CD1c-positive myeloid dendritic cell (primary cell): Measurements from ENCODE around the gene MAP2K2.
"Not testable (repeated sequence)": the region's sequence is repeated elsewhere in the genome, so short reads cannot be mapped to it uniquely, and the experiment has no call there.

Experiments
- DNase-seq: peaks from one replicate; pipeline ENCODE4 v3.0.0-alpha.2; 2016; ENCODE audit errors: extremely low spot score

The MAP2K2 gene

DNA sequence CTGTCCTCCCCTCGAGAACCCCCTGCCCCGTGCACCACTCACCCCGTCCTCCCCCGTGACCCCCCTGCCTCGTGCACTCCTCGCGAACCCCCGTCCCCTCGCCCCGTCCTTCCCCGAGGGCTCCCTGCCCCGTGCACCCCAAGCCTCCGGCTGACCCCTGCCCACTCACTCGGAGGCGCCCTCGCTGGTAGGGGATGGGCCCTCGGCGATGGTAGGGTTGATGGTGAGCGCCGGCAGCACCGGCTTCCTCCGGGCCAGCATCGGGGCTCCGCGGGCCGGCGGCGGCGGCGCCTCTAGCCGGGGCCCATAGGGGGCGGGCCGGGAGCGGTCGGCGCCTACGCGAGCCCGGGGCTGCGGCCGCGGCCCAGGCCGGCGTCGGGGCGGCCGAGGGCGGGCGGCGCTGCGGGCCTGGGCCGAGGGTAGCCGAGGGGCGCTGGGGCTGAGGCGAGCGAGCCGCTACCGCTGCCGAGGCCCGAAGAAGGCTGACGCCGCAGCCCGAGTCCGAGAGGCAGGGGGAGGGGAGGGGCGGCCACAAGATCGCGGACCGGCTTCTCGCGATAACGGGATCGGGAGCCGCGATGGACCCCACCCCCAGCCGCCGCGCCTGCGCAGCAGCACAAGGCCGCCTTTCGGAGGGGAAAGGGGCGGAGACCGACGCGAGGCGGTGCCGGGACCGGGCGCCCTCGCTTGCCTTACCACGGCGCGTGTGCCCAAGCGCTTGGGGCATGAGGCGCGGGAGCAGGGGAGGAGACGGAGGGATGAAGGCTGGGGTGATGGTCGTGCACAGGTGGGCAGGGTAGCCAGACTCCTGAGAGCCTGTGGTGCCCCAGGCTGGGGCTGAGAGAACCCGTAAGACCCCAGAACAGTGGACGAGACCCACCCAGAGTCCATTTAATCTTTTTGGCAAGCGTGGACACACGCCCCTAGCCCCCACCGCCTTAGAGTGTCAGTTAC, at the start of gene MAP2K2:
Gene MAP2K2, minus strand, starts transcription at position 508 of the 954 bp plus-strand sequence. Its CDS starts 247 bp downstream, at position 261.
- peak; percentile 98 for DNase-seq

DNA sequence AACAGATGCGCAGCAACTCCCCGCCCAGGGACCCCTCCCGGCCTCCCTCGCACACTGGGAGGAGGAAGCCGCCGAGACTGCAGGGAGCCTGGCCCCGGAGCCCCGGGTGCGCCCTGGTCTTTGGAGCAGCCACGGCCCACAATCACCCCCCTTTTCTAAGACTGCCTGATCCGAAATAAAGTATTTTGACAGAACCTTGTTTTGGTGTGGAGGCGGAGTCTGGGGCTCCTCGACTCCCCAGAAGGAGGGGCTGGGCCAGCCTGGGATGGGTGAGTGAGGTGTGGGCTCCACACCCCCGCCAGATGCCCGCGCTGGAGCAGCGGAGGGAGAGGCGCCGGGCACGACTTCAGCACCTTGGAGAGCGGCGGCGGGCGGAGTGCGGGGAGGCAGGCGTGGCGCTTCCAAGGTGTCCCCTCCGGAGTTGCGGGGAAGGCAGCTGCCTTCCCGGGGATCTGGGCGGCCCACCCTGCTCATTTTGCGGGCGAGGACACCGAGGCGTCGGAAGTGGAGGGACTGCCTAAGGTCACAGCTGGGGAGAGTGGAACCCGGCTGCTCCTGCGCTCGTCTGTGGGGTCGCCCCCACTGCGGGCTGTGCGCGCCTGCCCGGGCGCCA, 49.0 kb upstream of the MAP2K2 start:
- peak; percentile 48 for DNase-seq

DNA sequence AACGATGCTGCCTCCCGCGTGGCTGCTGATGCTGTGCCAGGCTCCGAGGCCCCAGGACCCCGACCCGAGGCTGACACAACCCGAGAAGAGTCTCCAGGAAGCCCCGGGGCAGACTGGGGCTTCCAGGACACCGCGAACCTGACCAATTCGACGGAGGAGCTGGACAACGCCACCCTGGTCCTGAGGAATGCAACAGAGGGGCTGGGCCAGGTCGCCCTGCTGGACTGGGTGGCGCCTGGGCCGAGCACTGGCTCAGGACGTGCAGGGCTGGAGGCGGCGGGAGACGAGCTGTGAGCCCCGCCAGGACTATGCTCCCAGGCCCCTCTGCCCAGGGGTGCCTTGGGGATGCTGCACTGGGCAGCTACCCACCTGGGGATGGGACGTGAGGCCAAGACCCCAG, 47.8 kb upstream of the MAP2K2 start:
- no peak for DNase-seq

DNA sequence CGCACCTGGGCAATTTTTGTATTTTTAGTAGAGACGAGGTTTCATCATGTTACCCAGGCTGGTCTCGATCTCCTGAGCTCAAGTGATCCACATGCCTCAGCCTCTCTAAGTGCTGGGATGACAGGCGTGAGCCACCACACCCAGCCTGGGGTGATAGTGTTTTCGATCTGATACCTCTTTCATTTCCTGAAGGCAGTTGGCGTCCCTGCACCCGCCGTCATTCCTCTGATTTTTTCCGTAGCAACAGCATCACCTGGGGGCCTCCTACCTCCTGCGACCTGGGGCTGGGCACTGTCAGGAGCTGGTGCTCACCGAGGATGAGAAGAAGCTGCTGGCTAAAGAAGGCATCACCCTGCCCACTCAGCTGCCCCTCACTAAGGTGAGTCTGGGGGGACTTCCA, 40.3 kb upstream of the MAP2K2 start:
- DNase-seq: no peak

DNA sequence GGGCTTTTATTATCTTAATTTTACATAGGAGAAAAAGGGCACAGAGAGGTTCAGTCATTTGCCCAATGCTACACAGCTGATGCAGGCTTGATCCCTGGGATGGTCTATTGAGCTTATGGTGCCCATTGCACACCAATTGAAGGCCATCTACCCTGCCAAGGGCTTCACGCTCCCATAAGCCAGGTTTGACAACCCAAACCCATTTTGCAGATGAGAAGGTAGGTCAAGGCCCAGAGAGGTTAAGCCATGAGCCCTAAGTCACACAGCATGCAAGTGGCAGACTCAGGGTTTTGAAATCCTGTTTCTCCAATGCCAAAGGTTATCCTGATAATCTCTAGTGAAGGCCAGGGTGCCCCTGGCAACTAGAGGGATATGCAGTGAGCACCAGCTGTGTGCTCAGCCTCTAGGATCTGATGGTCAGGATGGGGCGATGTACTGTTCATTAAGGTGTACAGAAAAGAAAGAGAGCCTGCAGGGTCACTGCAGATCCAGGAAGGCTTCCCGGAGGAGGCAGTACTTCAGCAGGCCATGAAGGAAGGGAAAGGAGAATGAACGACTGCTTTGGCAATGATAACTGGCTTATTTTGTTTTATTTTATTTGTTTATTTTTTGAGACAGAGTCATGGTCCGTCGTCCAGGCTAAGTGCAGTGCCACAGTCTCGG, 37.6 kb upstream of the MAP2K2 start:
- no peak for DNase-seq

DNA sequence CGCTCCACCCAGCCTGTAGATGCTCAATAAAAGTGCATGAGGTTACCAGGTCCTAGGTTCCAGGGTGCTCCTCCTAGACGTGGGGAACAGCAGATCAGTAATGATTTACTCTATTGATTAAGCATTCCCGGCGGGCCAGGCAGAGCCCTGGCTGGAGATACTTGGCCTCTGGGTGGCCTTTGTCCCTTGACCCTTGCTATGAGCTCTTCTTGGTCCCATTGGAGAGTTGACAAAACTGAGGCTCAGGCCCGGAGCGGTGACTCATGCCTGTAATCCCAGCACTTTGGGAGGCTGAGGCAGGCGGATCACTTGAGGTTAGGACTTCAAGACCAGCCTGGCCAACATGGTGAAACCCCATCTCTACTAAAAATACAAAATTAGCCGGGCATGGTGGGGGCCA, 34.0 kb upstream of the MAP2K2 start:
- not testable (repeated sequence) for DNase-seq

DNA sequence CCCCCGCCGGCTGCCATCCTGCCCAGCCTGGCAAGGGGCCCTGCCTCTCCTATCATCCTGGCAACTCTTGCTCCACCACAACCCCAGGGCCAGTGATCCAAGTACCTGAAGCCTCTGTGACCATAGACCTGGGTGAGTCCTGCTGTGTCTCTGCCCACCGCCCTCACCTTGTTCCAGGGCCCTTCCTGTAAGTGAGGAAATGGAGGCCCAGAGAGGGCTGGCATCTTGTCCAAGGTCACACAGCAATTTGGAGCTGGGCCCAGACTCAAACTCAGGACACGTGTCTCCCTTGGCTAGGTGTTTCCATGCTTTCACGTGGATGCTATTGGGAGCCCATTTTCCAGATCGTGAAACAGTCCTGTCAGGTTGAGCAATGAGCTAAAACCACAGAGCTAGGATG, 33.2 kb upstream of the MAP2K2 start:
- DNase-seq: no peak

DNA sequence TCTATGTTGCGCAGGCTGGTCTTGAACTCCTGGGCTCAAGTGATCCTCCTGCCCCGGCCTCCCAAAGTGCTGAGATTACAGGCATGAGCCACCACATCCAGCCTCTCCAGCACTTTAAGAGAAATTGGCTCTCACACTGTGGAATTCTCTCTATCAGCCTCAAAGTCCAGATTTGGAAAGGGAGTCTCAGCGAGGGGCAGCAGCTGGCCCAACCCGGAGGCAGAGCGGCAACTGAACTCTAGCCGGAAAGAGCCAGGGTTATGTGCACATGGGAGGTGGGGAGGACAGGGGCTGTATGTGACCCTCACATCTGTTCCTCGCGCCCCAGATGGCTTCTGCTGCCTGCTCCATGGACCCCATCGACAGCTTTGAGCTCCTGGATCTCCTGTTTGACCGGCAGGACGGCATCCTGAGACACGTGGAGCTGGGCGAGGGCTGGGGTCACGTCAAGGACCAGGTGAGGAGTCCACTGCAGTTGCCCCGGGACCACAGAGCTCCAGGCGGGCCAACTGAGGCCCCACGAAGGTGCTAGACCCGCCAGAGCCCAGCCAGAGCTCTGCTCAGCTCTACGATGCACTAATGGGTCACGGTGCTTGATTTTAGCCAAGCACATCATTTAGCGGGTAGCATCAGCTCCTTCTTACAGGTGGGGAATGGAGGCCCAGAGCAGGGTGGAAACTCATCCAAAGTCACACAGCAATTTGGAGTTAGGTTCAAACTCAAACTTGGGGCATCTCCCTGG, 30.8 kb upstream of the MAP2K2 start:
- no peak for DNase-seq

DNA sequence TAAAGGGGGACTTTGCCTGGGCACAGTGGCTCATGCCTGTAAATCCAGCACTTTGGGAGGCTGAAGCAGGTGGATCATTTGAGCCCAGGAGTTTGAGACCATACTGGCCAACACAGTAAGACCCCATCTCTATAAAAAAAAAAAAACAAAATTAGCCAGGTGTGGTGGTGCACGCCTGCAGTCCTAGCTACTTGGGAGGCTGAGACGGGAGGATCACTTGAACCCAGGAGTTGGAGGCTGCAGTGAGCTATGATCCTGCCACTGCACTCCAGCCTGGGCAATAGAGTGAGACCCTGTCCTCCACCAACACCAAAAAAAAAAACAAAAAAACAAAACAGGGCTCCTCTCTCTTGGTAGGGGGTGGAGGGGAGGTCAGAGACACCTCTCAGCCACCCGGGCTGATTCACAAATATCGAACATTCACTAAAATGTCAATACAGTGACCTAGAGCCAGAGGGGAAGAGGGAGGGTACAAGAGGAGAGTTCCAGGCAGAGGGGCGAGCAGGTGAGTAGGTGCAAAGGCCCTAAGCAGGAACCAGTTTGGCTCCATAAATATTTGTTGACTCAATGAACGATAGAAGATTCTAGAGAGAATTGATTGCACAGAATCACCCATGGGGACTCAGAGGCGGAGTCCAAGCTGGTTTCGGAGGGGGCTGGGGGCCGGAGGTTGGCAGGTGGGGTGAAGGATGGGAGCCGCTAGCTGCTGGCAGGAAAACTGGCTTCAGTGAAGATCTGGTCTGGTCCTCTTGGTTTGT, 28.5 kb upstream of the MAP2K2 start:
- no peak for DNase-seq

DNA sequence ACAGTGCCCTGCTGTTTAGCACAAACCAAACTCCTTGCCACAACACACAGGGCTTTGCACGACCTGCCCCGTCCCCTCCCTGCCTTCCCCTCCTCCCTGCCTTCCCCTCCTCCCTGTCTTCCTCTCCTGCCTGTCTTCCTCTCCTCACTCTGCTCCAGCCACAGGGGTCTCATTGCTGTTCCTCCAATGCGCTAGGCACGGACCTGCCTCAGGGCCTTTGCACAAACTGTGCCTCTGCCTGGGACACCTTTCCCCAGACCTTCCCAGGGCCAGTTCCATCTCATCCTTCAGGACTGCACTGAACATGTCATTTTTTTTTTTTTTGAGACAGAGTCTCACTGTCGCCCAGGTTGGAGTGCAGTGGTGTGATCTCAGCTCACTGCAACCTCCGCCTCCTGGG, 27.7 kb upstream of the MAP2K2 start:
- DNase-seq: no peak

DNA sequence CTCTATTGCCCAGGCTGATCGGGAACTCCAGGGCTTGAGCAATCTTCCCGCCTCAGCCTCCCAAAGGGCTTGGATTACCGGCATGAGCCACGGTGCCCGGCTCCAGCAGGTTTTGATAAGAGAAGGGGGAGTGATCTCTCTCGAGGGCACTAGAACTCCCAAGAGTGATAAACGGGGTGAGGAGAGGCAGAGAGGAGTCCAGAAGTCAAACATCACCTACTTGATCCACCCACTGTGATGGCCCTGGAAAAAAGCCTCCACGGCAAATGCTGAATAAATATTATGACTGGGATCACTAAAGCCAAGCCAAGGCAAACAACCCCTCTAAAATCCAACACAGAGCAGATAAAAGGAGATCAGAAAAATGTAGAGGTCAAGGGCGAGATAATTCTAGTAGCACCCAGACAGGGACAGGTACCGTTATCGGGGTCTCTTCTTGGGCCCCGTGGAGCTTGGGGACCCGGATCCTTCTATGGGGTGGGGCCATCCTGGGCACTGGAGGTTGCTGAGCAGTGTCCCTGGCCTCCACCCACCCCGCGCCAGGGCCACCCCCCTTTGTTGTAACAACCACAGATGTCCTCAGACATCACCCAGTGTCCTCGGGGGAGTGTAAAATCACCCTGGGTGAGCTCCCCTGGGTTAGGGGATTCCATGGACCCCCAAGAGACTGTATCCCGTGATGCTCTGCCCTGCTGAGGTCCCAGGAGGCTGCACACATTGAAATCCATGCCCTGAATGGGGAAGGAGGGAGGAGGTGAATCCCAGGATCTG, 25.8 kb upstream of the MAP2K2 start:
- no peak for DNase-seq

DNA sequence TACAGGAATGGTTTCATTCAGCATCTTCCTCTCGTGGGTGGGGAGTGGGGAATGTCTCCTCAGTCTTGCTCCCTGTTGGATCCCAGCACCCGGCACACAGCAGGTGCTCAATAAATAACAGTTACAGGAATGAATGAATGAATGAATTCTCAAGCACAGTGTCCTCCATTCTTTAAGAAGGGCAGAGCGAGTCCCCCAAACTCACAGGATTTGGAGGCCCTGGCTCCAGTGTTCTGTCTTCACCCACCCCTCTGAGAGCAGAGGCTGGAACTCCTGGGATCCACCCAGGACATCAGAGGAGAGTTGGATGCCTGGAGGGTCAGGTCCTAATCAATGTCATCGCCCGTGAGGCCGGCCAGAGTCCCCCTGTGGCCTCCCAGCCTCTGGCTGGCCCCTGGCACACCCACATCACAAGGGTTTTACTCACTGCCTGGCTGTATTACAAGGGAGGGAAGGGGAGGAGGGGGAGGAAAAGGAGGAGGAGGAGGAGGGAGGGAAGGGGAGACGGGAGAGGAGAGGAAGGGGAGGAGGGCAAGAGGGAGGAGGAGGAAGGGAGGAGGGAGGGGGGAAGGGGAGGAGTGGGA, 20.8 kb upstream of the MAP2K2 start:
- no peak for DNase-seq

DNA sequence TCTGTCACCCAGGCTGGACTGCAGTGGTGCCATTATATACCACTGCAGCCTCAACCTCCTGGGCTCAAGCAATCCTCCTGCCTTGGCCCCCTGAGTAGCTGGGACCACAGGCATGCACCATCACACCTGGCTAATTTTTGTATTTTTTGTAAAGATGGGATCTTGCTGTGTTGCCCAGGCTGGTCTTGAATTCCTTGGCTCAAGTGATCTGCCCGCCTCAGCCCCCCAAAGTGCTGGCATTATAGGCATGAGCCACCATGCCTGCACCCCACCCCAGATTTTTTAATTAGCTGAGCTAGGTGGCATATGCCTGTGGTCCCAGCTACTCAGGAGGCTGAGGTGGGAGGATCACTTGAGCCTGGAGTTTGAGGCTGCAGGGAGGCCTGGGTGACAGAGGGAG, 19.0 kb upstream of the MAP2K2 start:
- DNase-seq: not testable (repeated sequence)

DNA sequence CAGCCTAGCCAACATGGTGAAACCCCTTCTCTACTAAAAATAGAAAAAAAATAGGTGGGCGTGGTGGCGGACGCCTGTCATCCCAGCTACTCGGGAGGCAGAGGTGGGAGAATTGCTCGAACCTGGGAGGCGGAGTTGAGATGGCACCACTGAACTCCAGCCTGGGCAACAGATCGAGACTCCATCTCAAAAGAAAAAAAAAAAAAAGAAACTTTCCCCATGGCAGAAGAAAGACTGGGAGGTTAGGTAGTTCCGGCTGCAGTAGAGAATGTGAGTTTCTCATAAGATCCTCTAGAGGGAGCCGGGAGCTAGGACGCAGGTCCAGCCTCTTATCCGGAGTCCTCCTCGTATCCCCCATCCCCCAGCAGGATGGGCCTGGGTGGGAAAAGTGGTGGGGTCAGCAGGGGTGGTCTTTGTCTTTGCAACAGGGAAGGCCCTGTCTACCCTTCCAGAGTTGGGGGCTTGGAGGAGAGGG, 16.4 kb upstream of the MAP2K2 start:
- peak; percentile 55 for DNase-seq

DNA sequence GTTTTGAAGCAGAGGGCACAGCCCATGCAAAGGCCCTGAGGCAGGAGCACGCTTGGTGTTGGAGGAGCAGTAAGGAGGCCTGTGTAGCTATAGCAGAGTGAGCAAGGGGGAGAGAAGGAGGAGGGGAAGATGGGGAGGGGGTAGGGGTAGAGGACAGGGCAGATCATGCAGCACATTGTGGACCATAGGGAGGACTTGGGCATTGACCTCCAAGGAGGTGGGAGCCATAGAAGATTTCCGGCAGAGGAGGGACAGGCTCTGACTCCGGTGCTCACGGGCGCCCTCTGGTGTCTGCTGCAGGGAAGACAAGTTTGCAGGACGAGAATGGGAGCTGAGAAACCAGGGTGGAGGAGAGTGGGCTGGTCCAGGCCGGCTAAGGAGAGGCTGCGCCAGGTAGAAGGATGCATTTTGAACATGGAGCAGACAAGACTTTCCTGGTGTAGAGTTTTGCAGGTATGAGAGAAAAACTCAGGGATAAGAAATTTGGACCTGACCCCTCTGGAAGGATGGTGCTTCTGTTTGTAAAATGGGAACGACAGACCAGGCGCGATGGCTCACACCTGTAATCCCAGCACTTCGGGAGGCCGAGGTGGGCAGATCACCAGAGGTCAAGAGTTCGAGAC, 15.8 kb upstream of the MAP2K2 start:
- DNase-seq: peak; percentile 82

DNA sequence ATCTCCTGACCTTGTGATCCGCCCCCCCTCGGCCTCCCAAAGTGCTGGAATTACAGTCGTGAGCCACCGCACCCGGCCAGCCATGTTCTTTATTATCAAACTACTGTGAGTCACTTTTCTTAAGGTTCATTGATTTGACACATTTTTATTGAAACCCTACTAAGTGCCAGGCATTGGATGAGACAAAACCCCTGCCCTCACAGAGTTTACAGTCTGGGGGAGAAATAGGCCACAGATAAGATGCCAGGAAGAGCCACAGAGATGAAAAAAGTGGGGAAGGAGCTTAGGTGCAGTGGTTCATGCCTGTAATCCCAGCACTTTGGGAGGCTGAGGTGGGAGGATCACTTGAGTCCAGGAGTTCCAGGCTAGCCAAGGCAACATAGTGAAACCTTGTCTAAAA, 14.5 kb upstream of the MAP2K2 start:
- DNase-seq: no peak

DNA sequence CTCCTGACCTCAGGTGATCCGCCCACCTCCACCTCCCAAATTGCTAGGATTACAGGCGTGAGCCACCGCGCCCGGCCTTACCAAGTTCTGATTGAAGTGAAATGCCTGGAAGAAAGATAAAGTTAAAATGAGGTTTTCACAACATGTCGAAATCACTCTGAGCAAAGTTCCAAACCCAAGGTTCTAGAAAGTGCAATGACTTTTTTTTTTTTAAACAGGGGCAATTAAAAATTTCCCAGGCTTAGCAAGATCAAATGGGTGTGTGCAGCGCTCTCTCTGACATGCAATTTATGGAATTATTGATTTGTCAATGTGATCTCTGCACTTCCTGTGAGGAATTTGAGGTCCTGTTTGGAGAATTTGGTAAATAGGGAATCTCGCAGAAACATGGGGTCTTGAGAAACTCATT, 12.8 kb upstream of the MAP2K2 start:
- DNase-seq: no peak

DNA sequence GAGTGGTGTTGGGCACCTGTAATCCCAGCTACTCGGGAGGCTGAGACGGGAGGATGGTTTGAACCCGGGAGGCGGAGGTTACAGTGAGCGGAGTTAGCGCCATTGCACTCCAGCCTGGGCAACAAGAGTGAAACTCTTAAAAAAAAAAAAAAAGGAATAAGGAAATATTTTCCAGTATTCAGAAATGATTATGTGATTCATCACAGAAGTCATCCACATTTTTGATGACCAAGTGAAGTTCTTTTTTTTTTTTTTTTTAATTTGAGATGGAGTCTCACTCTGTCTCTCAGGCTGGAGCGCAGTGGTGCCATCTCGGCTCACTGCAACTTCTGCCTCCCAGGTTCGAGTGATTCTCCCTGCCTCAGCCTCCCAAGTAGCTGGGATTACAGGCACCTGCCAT, 11.5 kb upstream of the MAP2K2 start:
- not testable (repeated sequence) for DNase-seq

DNA sequence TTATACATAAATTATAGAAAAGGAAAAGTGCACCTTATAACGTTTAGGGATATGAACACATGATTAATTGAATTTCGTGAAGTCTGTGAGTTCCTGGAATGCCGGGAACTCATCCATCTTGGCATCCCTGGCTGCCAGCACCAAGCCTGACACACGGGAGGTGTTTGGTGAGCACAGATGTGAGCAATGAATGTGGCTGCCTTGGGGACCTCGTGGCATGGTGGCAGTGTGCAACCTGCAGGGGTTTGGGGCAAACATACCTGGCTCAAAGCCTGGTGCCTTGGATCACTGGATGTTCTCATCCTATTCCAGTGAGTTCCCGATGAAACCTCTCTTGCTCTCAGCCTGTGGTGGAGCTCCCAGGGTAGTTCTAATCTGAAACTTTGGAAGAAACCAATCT, 10.4 kb upstream of the MAP2K2 start:
- DNase-seq: no peak
